ENCODE data around the gene PLK3.

PLK3 gene

GRCh38 chr1:44851308-44851707 lies 51.1 kb downstream of the PLK3 start:
- DNase-seq (ENCODE audit: low read depth, low spot score) = no peak
- TF ChIP-seq CTCF (IDR thresholded peaks at IDR 0.05; ENCODE audit: low read depth, low read length) = no peak
- H3K4me3 ChIP-seq (ENCODE audit: low read depth, low read length) = no peak overlapping the region
- in situ Hi-C loops (cut with HindIII; ENCODE audit: low sequenced_read_pairs) = no loop called here

DNA sequence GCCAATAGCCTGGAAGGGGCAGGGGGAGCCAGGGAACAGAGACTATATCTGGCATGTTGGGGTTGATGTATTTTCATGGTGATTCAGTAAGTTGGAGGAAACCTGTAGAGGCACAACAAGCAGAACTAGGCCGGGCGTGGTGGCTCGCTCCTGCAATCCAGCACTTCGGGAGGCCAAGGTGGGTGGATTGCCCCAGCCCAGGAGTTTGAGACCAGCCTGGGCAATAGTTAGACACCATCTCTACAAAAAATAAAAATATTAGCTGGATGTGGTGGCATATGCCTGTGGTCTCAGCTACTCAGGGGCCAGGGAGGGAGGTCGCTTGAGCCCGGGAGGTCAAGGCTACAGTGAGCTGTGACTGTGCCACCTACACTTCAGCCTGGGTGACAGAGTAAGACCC lies 53.0 kb downstream of the PLK3 start:
- no peak for DNase-seq (ENCODE audit: low read depth, low spot score)
- no peak overlapping the region for H3K4me3 ChIP-seq (ENCODE audit: low read depth, low read length)
- in situ Hi-C loops (cut with HindIII; ENCODE audit: low sequenced_read_pairs) = no loop called here
- no peak for TF ChIP-seq CTCF (IDR thresholded peaks at IDR 0.05; ENCODE audit: low read depth, low read length)

GRCh38 chr1:44854970-44855369 lies 54.8 kb downstream of the PLK3 start:
- H3K4me3 ChIP-seq (ENCODE audit: low read depth, low read length) = no peak overlapping the region
- in situ Hi-C loops (cut with HindIII; ENCODE audit: low sequenced_read_pairs) = no loop called here
- TF ChIP-seq CTCF (IDR thresholded peaks at IDR 0.05; ENCODE audit: low read depth, low read length) = no peak
- no peak for DNase-seq (ENCODE audit: low read depth, low spot score)

Data from astrocyte of the spinal cord (primary cell).